RPMI7951 (cell line): Measurements from ENCODE around the gene TAF15. TPM values are rescaled to one million over a fixed set of nuclear protein-coding genes. Genes with fewer than 3 reads are reported as not detected.

Experiments
- total RNA-seq: library from RNA; depleted of rRNA; stranded (reverse); fragments of >200 nt; shearing (Covaris generic); gene quantifications from 2 replicates; pipeline ENCODE4 v1.2.3, GENCODE V29; 2014; rRNA removed

TAF15 gene
- total RNA-seq, 1 experiment from 2014 or later = 15.3 TPM

Other genes with a start within 250 kb of the TAF15 start
- gene SLFN14, start 248.7 kb upstream of the TAF15 start, total RNA-seq = not detected in 2 replicates
- 7.7 and 9.3 TPM in 2 replicates for gene PEX12, start 230.9 kb upstream of the TAF15 start, total RNA-seq
- 47.2 and 64.0 TPM in 2 replicates for gene AP2B1, start 222.2 kb upstream of the TAF15 start, total RNA-seq
- gene RASL10B, start 77.8 kb upstream of the TAF15 start, total RNA-seq = 1.1 and 1.6 TPM in 2 replicates
- not detected in 2 replicates for gene GAS2L2, start 56.2 kb upstream of the TAF15 start, total RNA-seq
- not detected in 2 replicates for gene C17orf50, start 48.6 kb upstream of the TAF15 start, total RNA-seq
- not detected in 2 replicates for gene MMP28, start 13.8 kb upstream of the TAF15 start, total RNA-seq
- gene HEATR9, start 59.4 kb downstream of the TAF15 start, total RNA-seq = not detected in 2 replicates
- gene CCL5, start 70.9 kb downstream of the TAF15 start, total RNA-seq = 2.7 and 4.0 TPM in 2 replicates
- 0.96 and 2.4 TPM in 2 replicates for gene RDM1, start 121.3 kb downstream of the TAF15 start, total RNA-seq
- gene LYZL6, start 134.2 kb downstream of the TAF15 start, total RNA-seq = not detected in 2 replicates
- not detected in 2 replicates for gene CCL16, start 172.0 kb downstream of the TAF15 start, total RNA-seq
- not detected in 2 replicates for gene CCL14, start 177.2 kb downstream of the TAF15 start, total RNA-seq
- not detected in 2 replicates for gene CCL15, start 192.1 kb downstream of the TAF15 start, total RNA-seq
- not detected in 2 replicates for gene CCL23, start 208.5 kb downstream of the TAF15 start, total RNA-seq